Large intestine (tissue), 3 donors: ENCODE measurements around the gene NCOA7. TPM values are rescaled to one million over a fixed set of nuclear protein-coding genes. Genes with fewer than 3 reads are reported as not detected.
"Not testable (repeated sequence)": the region's sequence is repeated elsewhere in the genome, so short reads cannot be mapped to it uniquely, and the experiment has no call there.

Experiments used
- DNase-seq, 2 donors: peaks; one replicate each; pipeline versions ENCODE4 v3.0.0 to v3.0.0-alpha.2; 2013
- H3K27ac ChIP-seq: one replicate; pipeline ENCODE4 v1.5.1; 2013; ENCODE audit warnings: low read length
- H3K27me3 ChIP-seq: 2 replicates; pipeline ENCODE4 v1.6.1; 2013; ENCODE audit warnings: low read length; ENCODE audit not compliant: control insufficient read depth, insufficient read depth
- H3K36me3 ChIP-seq: 2 replicates; pipeline ENCODE4 v1.6.1; 2013; ENCODE audit warnings: low read length; ENCODE audit not compliant: control insufficient read depth, insufficient read depth
- H3K4me1 ChIP-seq: one replicate; pipeline ENCODE4 v1.6.1; 2013; ENCODE audit warnings: low read length; ENCODE audit not compliant: control insufficient read depth, insufficient read depth
- H3K4me3 ChIP-seq: one replicate; pipeline ENCODE4 v1.5.1; 2013; ENCODE audit warnings: low read length
- H3K9me3 ChIP-seq: one replicate; pipeline ENCODE4 v1.6.1; 2013; ENCODE audit warnings: mild to moderate bottlenecking, low read depth, low read length, moderate library complexity; ENCODE audit not compliant: control insufficient read depth
- WGBS: methylation state at CpG from one replicate; pipeline ENCODE4 v1.1.5; 2013; ENCODE audit warnings: low lambda C conversion rate; ENCODE audit not compliant: insufficient coverage; 5-methylcytosine and 5-hydroxymethylcytosine counted together
- polyA plus RNA-seq: library from polyadenylated mRNA; unstranded; fragments of 120-200 nt; gene quantifications from one replicate; pipeline ENCODE4 v1.2.1, GENCODE V29; 2013

The NCOA7 gene
- polyA plus RNA-seq, 1 donor, result 78.7 TPM

GRCh38 chr6:125839879-125840278 is 49.1 kb downstream of the NCOA7 start:
- peaks cover 6% of the 10 kb centered on the region for H3K4me1 ChIP-seq
- no peak overlapping the region for H3K4me3 ChIP-seq
- H3K9me3 ChIP-seq, result no peaks in the 10 kb centered on the region
- no peaks in the 10 kb centered on the region for H3K27me3 ChIP-seq
- WGBS, result 60% methylated on average over 1 of the region's 1 CpG
- H3K36me3 ChIP-seq, result peaks cover 3% of the 10 kb centered on the region
- H3K27ac ChIP-seq, result no peak overlapping the region
- no peak for DNase-seq

- Histone ChIP-seq H3K4me3 (no peak overlapping the region), H3K9me3 (no peaks in the 10 kb centered on the region), H3K36me3 (peaks cover 3% of the 10 kb centered on the region), H3K27ac (no peak overlapping the region), H3K27me3 (no peaks in the 10 kb centered on the region), H3K4me1 (peaks cover 2% of the 10 kb centered on the region)
- 90% methylated on average over 4 of the region's 5 CpGs for WGBS
- no peak for DNase-seq
Measured at GRCh38 chr6:125841356-125842090, 50.8 kb downstream of the NCOA7 start.

- WGBS, result 91% methylated on average over 3 of the region's 5 CpGs
- peaks cover 3% of the 10 kb centered on the region for H3K36me3 ChIP-seq
- no peak for DNase-seq
- H3K27me3 ChIP-seq, result no peaks in the 10 kb centered on the region
- H3K4me3 ChIP-seq, result no peak overlapping the region
- H3K9me3 ChIP-seq, result no peaks in the 10 kb centered on the region
- peaks cover 2% of the 10 kb centered on the region for H3K4me1 ChIP-seq
- H3K27ac ChIP-seq, result no peak overlapping the region
Measured at GRCh38 chr6:125842091-125842626, 51.4 kb downstream of the NCOA7 start.

- no peaks in the 10 kb centered on the region for H3K9me3 ChIP-seq
- H3K4me1 ChIP-seq, result peaks cover 2% of the 10 kb centered on the region
- H3K27me3 ChIP-seq, result no peaks in the 10 kb centered on the region
- WGBS, result no CpG with 5 or more reads among the region's 1 CpG
- H3K36me3 ChIP-seq, result peaks cover 1% of the 10 kb centered on the region
- DNase-seq, result no peak
- no peak overlapping the region for H3K27ac ChIP-seq
- H3K4me3 ChIP-seq, result no peak overlapping the region
Measured at GRCh38 chr6:125843593-125843992, 52.8 kb downstream of the NCOA7 start.

DNA sequence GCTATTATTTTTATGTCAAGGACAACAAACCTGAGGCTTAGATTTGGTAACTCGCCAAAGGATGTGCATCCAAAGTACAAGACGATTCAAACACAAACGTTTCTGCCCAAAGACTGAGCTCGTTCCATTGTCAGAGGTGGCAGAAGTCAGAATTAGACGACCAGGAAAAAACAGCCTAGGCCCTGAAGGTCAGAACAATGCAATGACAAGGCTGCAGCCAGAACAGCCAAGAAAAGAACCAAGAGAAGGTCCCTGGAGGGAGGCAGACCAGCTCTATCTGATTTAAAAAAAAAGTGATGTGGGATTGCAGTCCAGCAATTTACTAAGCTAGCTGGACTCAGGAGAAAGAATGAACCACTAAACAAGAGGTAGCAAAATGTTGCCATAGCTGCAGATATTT is 54.2 kb downstream of the NCOA7 start:
- no peak for DNase-seq
- WGBS, result 40% methylated on average over 1 of the region's 5 CpGs
- Histone ChIP-seq H3K27me3 (no peaks in the 10 kb centered on the region), H3K4me3 (no peak overlapping the region), H3K36me3 (no peaks in the 10 kb centered on the region), H3K9me3 (no peaks in the 10 kb centered on the region), H3K27ac (no peak overlapping the region), H3K4me1 (no peaks in the 10 kb centered on the region)

DNA sequence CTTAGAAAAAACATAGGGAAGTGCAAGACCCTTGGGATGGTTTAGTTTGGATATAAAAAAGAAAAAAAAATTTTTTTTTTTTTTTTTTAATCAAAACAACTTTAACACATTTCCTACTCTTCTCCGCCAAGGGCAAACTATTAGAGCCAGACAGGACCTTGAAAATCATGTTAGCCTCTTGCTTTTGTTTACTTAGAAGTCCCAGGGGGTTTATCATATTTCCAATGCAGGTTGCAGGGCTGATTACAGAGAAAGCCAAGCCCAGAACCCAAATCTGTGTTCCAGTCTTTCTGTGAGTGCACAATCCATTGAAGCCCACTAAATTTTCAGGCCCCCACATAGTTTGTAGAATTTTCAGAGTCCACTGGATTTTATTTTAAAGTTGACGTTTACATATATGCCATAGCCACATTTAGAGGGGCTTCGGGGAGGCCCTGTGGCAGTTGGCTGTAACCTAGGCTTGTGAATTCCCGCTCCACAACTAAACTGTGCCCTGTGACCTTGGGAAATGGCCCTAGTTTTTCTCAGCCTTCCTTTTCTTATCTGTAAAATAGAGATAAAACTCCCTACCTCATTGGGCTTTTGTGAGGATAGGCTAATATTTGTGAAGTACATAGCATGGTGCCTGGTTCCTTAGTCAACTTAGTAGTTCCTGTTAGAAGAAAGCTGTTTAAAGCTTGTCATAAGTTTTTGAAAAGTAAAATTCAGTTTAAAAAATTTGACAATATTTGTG is 55.7 kb downstream of the NCOA7 start:
- no peak overlapping the region for H3K27ac ChIP-seq
- no peaks in the 10 kb centered on the region for H3K27me3 ChIP-seq
- DNase-seq, result no peak
- H3K4me1 ChIP-seq, result no peaks in the 10 kb centered on the region
- no peaks in the 10 kb centered on the region for H3K9me3 ChIP-seq
- H3K4me3 ChIP-seq, result no peak overlapping the region
- WGBS, result no CpG with 5 or more reads among the region's 4 CpGs
- H3K36me3 ChIP-seq, result no peaks in the 10 kb centered on the region

DNA sequence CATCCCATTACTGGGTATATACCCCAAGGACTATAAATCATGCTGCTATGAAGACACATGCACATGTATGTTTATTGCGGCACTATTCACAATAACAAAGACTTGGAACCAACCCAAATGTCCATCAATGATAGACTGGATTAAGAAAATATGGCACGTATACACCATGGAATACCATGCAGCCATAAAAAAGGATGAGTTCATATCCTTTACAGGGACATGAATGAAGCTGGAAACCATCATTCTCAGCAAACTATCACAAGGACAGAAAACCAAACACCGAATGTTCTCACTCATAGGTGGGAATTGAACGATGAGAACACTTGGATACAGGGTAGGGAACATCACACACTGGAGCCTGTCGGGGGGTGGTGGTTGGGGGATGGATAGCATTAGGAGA is 57.5 kb downstream of the NCOA7 start:
- H3K27ac ChIP-seq, DNase-seq, H3K9me3 ChIP-seq, H3K4me1 ChIP-seq, H3K36me3 ChIP-seq, H3K27me3 ChIP-seq, H3K4me3 ChIP-seq: not testable (repeated sequence)
- no CpG with 5 or more reads among the region's 5 CpGs for WGBS

GRCh38 chr6:125850361-125850760 is 59.6 kb downstream of the NCOA7 start:
- no peak overlapping the region for H3K27ac ChIP-seq
- H3K36me3 ChIP-seq, result no peaks in the 10 kb centered on the region
- WGBS, result no CpG with 5 or more reads among the region's 3 CpGs
- DNase-seq, result no peak
- H3K9me3 ChIP-seq, result no peaks in the 10 kb centered on the region
- no peaks in the 10 kb centered on the region for H3K4me1 ChIP-seq
- no peak overlapping the region for H3K4me3 ChIP-seq
- H3K27me3 ChIP-seq, result no peaks in the 10 kb centered on the region

GRCh38 chr6:125852587-125852986 is 61.8 kb downstream of the NCOA7 start:
- H3K36me3 ChIP-seq, result peaks cover 11% of the 10 kb centered on the region
- 100% methylated on average over 1 of the region's 2 CpGs for WGBS
- no peak overlapping the region for H3K4me3 ChIP-seq
- no peak overlapping the region for H3K27ac ChIP-seq
- H3K4me1 ChIP-seq, result no peaks in the 10 kb centered on the region
- H3K27me3 ChIP-seq, result no peaks in the 10 kb centered on the region
- no peaks in the 10 kb centered on the region for H3K9me3 ChIP-seq
- DNase-seq, result no peak

DNA sequence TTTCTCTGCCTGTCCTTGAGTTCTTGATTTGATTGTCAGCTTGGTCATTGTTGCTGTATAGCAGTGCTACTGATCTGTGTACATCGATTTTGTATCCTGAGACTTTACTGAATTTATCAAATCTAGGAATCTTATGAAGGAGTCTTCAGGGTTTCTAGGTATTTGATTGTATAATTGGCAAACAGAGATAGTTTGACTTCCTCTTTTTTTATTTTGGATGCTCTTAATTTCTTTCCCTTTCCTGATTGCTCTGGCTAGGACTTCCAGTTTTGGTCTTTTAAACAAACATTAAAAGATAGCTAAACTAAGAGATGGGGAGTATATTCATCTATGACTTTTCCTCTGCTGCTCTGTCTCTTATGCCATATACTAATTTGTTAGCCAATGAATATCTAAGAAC is 62.4 kb downstream of the NCOA7 start:
- no peak for DNase-seq
- WGBS, result no CpG with 5 or more reads among the region's 1 CpG

More for the DNA sequence above, 62.4 kb downstream of the NCOA7 start:
- Histone ChIP-seq H3K27ac (no peak overlapping the region), H3K4me3 (no peak overlapping the region), H3K36me3 (peaks cover 14% of the 10 kb centered on the region), H3K27me3 (no peaks in the 10 kb centered on the region), H3K4me1 (no peaks in the 10 kb centered on the region), H3K9me3 (no peaks in the 10 kb centered on the region)
